ENCODE results near the gene WDR7.

DNA sequence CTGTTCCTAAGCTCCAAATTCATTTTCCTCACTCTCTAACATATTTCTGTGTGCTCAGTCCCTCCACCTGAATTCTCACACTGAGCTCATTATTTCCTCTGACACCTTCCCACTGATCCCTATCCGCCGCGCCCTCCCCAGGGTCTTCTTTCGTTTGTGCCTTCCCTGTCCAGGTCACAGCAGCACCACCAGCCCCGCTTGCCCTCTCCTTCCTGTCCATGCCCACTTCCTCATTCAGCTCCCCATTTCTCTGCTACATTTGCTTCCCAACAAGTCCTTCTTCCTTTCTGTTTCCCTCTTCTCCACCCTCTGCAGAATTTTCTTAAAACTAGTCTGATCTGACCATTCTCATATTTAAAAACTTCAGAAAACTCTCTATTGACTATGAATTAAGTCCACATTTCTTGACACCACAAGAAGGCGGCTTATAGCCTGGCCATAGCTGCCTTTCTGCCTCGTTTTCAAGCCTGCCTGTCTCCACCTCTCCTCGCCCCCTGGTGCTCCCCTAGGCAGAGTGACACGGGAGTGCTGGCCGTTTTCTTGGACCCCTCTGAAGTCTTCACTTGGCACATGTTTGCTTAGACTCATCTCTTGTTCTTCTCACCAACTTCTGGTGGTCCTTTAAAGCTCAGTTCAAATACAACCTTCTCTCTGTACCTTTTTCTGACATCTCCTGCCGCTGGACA, 357.0 kb downstream of the WDR7 start:
- TF ChIP-seq EP300 (IDR thresholded peaks at IDR 0.05) (no peak), POLR2A (IDR thresholded peaks at IDR 0.05) (no peak), POLR2AphosphoS5 (IDR thresholded peaks at IDR 0.05) (no peak)
- TF ChIP-seq, protein P1, sequence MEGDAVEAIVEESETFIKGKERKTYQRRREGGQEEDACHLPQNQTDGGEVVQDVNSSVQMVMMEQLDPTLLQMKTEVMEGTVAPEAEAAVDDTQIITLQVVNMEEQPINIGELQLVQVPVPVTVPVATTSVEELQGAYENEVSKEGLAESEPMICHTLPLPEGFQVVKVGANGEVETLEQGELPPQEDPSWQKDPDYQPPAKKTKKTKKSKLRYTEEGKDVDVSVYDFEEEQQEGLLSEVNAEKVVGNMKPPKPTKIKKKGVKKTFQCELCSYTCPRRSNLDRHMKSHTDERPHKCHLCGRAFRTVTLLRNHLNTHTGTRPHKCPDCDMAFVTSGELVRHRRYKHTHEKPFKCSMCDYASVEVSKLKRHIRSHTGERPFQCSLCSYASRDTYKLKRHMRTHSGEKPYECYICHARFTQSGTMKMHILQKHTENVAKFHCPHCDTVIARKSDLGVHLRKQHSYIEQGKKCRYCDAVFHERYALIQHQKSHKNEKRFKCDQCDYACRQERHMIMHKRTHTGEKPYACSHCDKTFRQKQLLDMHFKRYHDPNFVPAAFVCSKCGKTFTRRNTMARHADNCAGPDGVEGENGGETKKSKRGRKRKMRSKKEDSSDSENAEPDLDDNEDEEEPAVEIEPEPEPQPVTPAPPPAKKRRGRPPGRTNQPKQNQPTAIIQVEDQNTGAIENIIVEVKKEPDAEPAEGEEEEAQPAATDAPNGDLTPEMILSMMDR (IDR thresholded peaks at IDR 0.05) = no peak
